ENCODE results near the gene SSTR3.

DNA sequence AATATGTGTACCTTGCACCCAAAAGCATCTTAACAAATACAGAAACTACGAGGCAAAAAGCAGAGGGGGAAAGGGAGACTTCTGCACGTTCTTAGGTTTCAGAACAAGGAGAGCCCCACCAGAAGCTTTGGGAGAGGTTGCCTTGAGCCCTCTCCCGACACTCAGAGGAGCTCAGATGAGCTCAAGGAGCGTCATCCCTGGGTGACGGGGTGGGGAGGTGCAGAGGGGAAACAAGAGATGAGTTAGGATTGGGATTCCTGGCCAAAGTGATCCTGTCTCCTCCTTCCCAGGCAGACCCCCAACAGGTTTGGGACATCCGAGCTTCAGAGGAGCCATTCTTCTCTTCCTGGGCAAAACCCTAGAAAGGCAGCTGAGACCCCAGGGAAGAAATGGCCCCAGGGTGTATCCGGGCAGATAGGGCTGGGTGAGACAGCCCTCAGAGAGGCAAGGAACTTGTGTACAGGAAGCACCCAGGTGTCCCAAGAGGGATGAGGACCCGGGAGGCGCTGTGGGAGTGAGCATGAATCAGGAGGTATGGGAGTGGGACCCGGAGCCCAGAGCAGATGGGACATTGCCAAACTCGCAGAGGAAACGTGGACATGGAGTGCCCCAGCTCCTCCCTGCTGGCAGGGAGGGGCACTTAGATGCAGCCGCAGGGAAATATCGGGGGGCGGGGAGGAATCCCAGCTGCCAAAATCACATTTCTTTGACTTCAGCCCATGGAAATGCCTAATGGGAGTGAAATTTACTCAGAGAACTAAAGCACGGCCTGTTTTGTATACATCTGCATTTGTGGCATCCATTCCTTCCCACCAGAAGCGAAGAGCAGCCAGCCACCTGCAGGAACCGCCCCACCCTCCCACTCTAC is 36.6 kb downstream of the SSTR3 start:
- no peak for TF ChIP-seq GATA2 (IDR thresholded peaks at IDR 0.05; ENCODE audit: low read depth, low read length)
- no peak for TF ChIP-seq GATA3 (IDR thresholded peaks at IDR 0.05; ENCODE audit: low read depth, low read length)

All from SH-SY5Y (cell line).